HG03575 (cell line): ENCODE results near the gene ADGRF3.
"Not testable (repeated sequence)": the region's sequence is repeated elsewhere in the genome, so short reads cannot be mapped to it uniquely, and the experiment has no call there.

Source experiments
- ATAC-seq: cut with Tn5 transposase; IDR thresholded peaks from one replicate; pipeline ENCODE4 v1.9.1; 2021; ENCODE audit not compliant: unreplicated experiment, insufficient number of reproducible peaks, low FRiP score; ENCODE audit errors: extremely low read depth

ADGRF3 gene

GRCh38 chr2:26292646-26293045, 53.9 kb downstream of the ADGRF3 start:
- no peak for ATAC-seq

- ATAC-seq: no peak
Measured at GRCh38 chr2:26290001-26290400, 56.6 kb downstream of the ADGRF3 start.

- no peak for ATAC-seq
Measured at GRCh38 chr2:26285931-26286330, 60.7 kb downstream of the ADGRF3 start.

- no peak for ATAC-seq
Measured at GRCh38 chr2:26284132-26284531, 62.5 kb downstream of the ADGRF3 start.

- no peak for ATAC-seq
Measured at GRCh38 chr2:26283606-26284005, 63.0 kb downstream of the ADGRF3 start.

- no peak for ATAC-seq
Measured at GRCh38 chr2:26281226-26281625, 65.4 kb downstream of the ADGRF3 start.

GRCh38 chr2:26279886-26280285, 66.7 kb downstream of the ADGRF3 start:
- ATAC-seq: no peak

GRCh38 chr2:26276484-26277227, 69.9 kb downstream of the ADGRF3 start:
- no peak for ATAC-seq

- no peak for ATAC-seq
Measured at GRCh38 chr2:26274058-26274613, 72.5 kb downstream of the ADGRF3 start.

- ATAC-seq: no peak
Measured at GRCh38 chr2:26273501-26273900, 73.1 kb downstream of the ADGRF3 start.

GRCh38 chr2:26270373-26270772, 76.2 kb downstream of the ADGRF3 start:
- no peak for ATAC-seq

GRCh38 chr2:26269571-26270158, 76.9 kb downstream of the ADGRF3 start:
- ATAC-seq: no peak

GRCh38 chr2:26268670-26269385, 77.8 kb downstream of the ADGRF3 start:
- ATAC-seq: not testable (repeated sequence)

GRCh38 chr2:26268213-26268612, 78.4 kb downstream of the ADGRF3 start:
- no peak for ATAC-seq

GRCh38 chr2:26258836-26259235, 87.8 kb downstream of the ADGRF3 start:
- ATAC-seq: not testable (repeated sequence)
